OCI-LY1 (cell line): ENCODE measurements around the gene TBX10.
A peak's percentile ranks its signal among the peaks of the same experiment; 100 is the strongest.

Experiments
- H2AFZ ChIP-seq: fragments of 200-600 bp; sonication (generic), shearing (Covaris generic); 2 replicates; pipeline ENCODE4 v1.6.0; 2014; ENCODE audit warnings: antibody characterized with exemption, mild to moderate bottlenecking, low read length
- H3F3A ChIP-seq: fragments of 200-600 bp; sonication (generic), shearing (Covaris generic); 2 replicates; pipeline ENCODE4 v1.6.0; 2014; ENCODE audit warnings: mild to moderate bottlenecking, antibody characterized with exemption, low read length, moderate library complexity; ENCODE audit not compliant: insufficient read depth
- H3K27ac ChIP-seq: fragments of 200-600 bp; sonication (generic); 2 replicates; pipeline ENCODE4 v1.5.1; 2014; ENCODE audit warnings: low read length, mixed run types, mild to moderate bottlenecking, low read depth; ENCODE audit not compliant: poor library complexity, severe bottlenecking
- H3K27me3 ChIP-seq: fragments of 200-600 bp; sonication (generic); 2 replicates; pipeline ENCODE4 v1.6.0; 2014; ENCODE audit warnings: antibody characterized with exemption, mild to moderate bottlenecking, low read length, moderate library complexity; ENCODE audit not compliant: insufficient read depth
- H3K36me3 ChIP-seq: fragments of 200-600 bp; sonication (generic); 2 replicates; pipeline ENCODE4 v1.6.1; 2014; ENCODE audit warnings: mild to moderate bottlenecking, antibody characterized with exemption, low read length, moderate library complexity, mixed read lengths; ENCODE audit not compliant: insufficient read depth
- H3K4me1 ChIP-seq: fragments of 200-600 bp; sonication (generic); 2 replicates; pipeline ENCODE4 v1.5.1; 2014; ENCODE audit warnings: mild to moderate bottlenecking, low read length, moderate library complexity; ENCODE audit not compliant: insufficient read depth, severe bottlenecking
- H3K4me2 ChIP-seq: fragments of 200-600 bp; sonication (generic), shearing (Covaris generic); 2 replicates; pipeline ENCODE4 v1.6.1; 2014; ENCODE audit warnings: low read length
- H3K4me3 ChIP-seq: fragments of 200-600 bp; sonication (generic); 2 replicates; pipeline ENCODE4 v1.5.1; 2014; ENCODE audit warnings: low read length, low read depth, mild to moderate bottlenecking, mixed read lengths; ENCODE audit not compliant: poor library complexity, severe bottlenecking
- H3K79me2 ChIP-seq: fragments of 200-600 bp; shearing (Covaris generic); 2 replicates; pipeline ENCODE4 v1.6.1; 2016; ENCODE audit warnings: mixed run types, low read length, mixed read lengths; ENCODE audit not compliant: insufficient read depth
- H3K9ac ChIP-seq: fragments of 200-600 bp; sonication (generic), shearing (Covaris generic); 2 replicates; pipeline ENCODE4 v1.6.1; 2014; ENCODE audit warnings: mild to moderate bottlenecking, low read length, mixed read lengths
- H3K9me2 ChIP-seq: fragments of 200-600 bp; sonication (generic), shearing (Covaris generic); 2 replicates; pipeline ENCODE4 v1.6.1; 2014; ENCODE audit warnings: low read depth, mild to moderate bottlenecking, low read length, mixed read lengths
- H3K9me3 ChIP-seq: fragments of 200-600 bp; shearing (Covaris generic); 2 replicates; pipeline ENCODE4 v1.6.1; 2014; ENCODE audit warnings: low read length, mixed read lengths
- H4K20me1 ChIP-seq: fragments of 200-600 bp; sonication (generic), shearing (Covaris generic); 2 replicates; pipeline ENCODE4 v1.6.0; 2016; ENCODE audit warnings: mild to moderate bottlenecking, low read length; ENCODE audit not compliant: insufficient read depth
- CTCF ChIP-seq: fragments of 200-600 bp; sonication (generic), shearing (Covaris generic); IDR thresholded peaks from 2 replicates; pipeline ENCODE4 v1.5.1; 2017; ENCODE audit warnings: mild to moderate bottlenecking, antibody characterized with exemption, low read length, moderate library complexity, mixed read lengths
- EZH2 ChIP-seq: fragments of 200-600 bp; sonication (generic), shearing (Covaris generic); IDR thresholded peaks from 2 replicates; pipeline ENCODE4 v1.8.0; 2017; ENCODE audit warnings: borderline replicate concordance, mixed run types, mild to moderate bottlenecking, antibody characterized with exemption, low read length, moderate library complexity, mixed read lengths

The TBX10 gene

DNA sequence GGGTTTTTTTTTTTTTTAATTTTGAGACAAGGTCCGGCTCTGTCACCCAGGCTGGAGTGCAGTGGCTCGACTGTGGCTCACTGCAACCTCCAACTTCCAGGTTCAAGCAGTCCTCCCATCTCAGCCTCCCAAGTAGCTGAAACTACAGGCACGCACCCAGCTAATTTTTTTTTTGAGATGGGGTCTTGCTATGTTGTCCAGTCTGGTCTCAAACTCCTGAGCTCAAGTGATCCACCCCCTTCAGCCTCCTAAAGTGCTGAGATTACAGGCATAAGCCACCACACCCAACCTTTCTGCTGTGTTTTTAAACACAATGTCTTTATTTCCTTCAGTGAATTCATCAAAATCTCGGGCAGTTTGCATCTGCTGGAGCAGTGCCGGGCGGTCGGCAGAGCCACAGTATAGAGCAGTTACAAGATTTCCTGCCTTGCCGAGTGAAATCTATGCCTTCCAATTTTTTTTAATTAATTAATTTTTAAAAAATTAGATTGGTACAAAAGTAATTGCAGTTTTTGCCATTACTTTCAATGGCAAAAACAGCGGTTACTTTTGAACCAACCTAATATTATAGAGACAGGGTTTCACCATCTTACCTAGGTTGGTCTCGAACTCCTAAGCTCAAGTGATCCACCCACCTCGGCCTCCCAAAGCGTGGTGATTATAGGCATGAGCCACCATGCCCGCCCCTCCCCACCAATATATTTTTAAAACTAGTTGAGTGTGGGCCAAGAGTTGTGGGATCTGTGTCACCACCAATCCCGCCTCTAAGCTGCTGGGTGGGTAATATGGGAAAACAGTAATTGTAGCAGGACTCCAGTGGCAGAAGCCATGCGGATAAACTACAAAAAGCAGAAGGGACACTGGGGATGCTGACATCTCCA is 13.6 kb upstream of the TBX10 start:
- H4K20me1 ChIP-seq = no peaks in the 10 kb centered on the region
- H3F3A ChIP-seq = no peaks in the 10 kb centered on the region
- H3K27ac ChIP-seq = no peak overlapping the region
- no peak for TF ChIP-seq CTCF
- TF ChIP-seq EZH2 = no peak
- no peaks in the 10 kb centered on the region; the same call in 1 of the 2 replicates for H3K36me3 ChIP-seq
- H3K4me2 ChIP-seq = no peak overlapping the region
- H3K79me2 ChIP-seq = no peaks in the 10 kb centered on the region
- peaks cover 26% of the 10 kb centered on the region for H3K4me1 ChIP-seq
- no peak overlapping the region for H3K4me3 ChIP-seq
- peaks cover 26% of the 10 kb centered on the region for H3K9me3 ChIP-seq
- no peak overlapping the region for H2AFZ ChIP-seq
- H3K27me3 ChIP-seq = peaks cover 8% of the 10 kb centered on the region; the same call in 1 of the 2 replicates
- H3K9me2 ChIP-seq = no peaks in the 10 kb centered on the region
- no peak overlapping the region for H3K9ac ChIP-seq

- Histone ChIP-seq H3K9me2 (no peaks in the 10 kb centered on the region), H3K36me3 (no peaks in the 10 kb centered on the region; the same call in 1 of the 2 replicates), H3K9ac (no peak overlapping the region), H3K4me1 (peaks cover 36% of the 10 kb centered on the region), H2AFZ (no peak overlapping the region), H3K27me3 (no peaks in the 10 kb centered on the region; the same call in 1 of the 2 replicates), H3F3A (no peaks in the 10 kb centered on the region), H4K20me1 (no peaks in the 10 kb centered on the region), H3K9me3 (peaks cover 19% of the 10 kb centered on the region), H3K79me2 (no peaks in the 10 kb centered on the region), H3K4me2 (no peak overlapping the region), H3K4me3 (no peak overlapping the region), H3K27ac (no peak overlapping the region)
- TF ChIP-seq CTCF = no peak
Measured at GRCh38 chr11:67651976-67652781, 12.6 kb upstream of the TBX10 start.

GRCh38 chr11:67649634-67650510 is 10.3 kb upstream of the TBX10 start:
- Histone ChIP-seq H4K20me1 (no peaks in the 10 kb centered on the region), H3K4me2 (peak overlapping the region; percentile 73), H3K36me3 (no peaks in the 10 kb centered on the region; the same call in 1 of the 2 replicates), H3K4me1 (peaks cover 52% of the 10 kb centered on the region), H3K79me2 (no peaks in the 10 kb centered on the region), H3K9me3 (peaks cover 3% of the 10 kb centered on the region; the same call in 1 of the 2 replicates), H3K9me2 (no peaks in the 10 kb centered on the region), H3K9ac (peak overlapping the region; percentile 56), H3K27ac (peak overlapping the region; percentile 87), H2AFZ (no peak overlapping the region), H3K27me3 (no peaks in the 10 kb centered on the region; the same call in 1 of the 2 replicates), H3K4me3 (peak overlapping the region; percentile 57), H3F3A (no peaks in the 10 kb centered on the region)
- TF ChIP-seq CTCF (no peak), EZH2 (no peak)
